ENCODE data around the gene FCAMR.

Gene FCAMR

DNA sequence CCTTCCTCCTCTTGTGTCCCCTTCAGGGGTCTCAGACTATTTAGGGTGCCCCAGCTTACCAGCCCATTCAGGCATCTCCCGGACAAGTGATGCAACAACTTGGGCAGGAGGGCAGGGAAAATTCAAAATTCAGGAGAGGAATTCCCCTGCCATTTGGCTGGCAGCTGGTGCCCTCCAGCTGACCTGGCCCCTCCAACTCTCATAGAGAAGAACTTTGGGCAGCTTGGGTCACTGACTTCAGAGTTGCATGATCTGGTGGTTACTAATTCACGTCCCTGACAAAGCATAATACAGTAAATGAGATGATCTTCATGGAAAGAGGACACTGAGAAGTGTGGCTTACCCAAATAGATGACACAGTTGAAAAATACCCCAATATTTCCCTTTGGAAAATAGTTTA lies at the start of gene FCAMR:
Gene FCAMR, minus strand, starts transcription at position 15 of the 400 bp plus-strand sequence. CDS start 335 bp downstream, outside the sequence.
- H3K27ac Mint-ChIP-seq = no peak within 1 kb of the TSS
- H3K27me3 Mint-ChIP-seq = peaks cover 10% of the 10 kb centered on the region
- H3K4me3 Mint-ChIP-seq = no peak within 1 kb of the TSS
- no peaks in the 10 kb centered on the region for H3K9me3 Mint-ChIP-seq
- peaks cover 20% of the 10 kb centered on the region for H3K4me1 Mint-ChIP-seq (ENCODE audit: low read depth)
- H3K36me3 Mint-ChIP-seq (ENCODE audit: low read depth) = no peaks in the 10 kb centered on the region

DNA sequence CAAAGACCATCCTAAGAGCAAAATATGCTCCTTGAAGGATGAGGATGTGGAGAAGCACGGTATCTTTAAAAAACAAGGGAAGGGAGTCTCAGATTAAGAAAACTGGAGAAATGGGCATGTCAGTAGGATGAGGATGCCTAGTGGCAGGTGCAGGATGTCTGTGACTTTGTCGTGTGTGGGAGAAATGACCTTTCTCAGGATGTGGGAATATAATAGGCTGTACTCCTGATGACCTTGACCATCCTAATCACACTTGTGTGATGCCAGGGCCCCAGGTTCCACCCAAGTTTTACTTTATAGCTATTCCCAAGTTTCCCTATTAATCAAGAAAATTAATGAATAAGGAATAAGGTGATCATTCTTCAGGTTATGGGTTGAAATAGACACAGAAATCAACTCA lies 49.4 kb upstream of the FCAMR start:
- H3K9me3 Mint-ChIP-seq = no peaks in the 10 kb centered on the region
- H3K27ac Mint-ChIP-seq = no peak overlapping the region
- H3K4me1 Mint-ChIP-seq (ENCODE audit: low read depth) = peaks cover 17% of the 10 kb centered on the region
- no peaks in the 10 kb centered on the region for H3K36me3 Mint-ChIP-seq (ENCODE audit: low read depth)
- no peak overlapping the region for H3K4me3 Mint-ChIP-seq
- peaks cover 9% of the 10 kb centered on the region for H3K27me3 Mint-ChIP-seq

GRCh38 chr1:207019161-207019560 lies 48.9 kb upstream of the FCAMR start:
- Mint-ChIP-seq H3K36me3 (ENCODE audit: low read depth) (no peaks in the 10 kb centered on the region), H3K27ac (no peak overlapping the region), H3K4me1 (ENCODE audit: low read depth) (peaks cover 12% of the 10 kb centered on the region)

GRCh38 chr1:207018707-207019106 lies 48.4 kb upstream of the FCAMR start:
- Mint-ChIP-seq H3K4me3 (no peak overlapping the region), H3K27ac (no peak overlapping the region), H3K4me1 (ENCODE audit: low read depth) (peaks cover 8% of the 10 kb centered on the region), H3K27me3 (peaks cover 14% of the 10 kb centered on the region), H3K36me3 (ENCODE audit: low read depth) (no peaks in the 10 kb centered on the region), H3K9me3 (no peaks in the 10 kb centered on the region)

More at GRCh38 chr1:207019161-207019560, 48.9 kb upstream of the FCAMR start:
- Mint-ChIP-seq H3K9me3 (no peaks in the 10 kb centered on the region), H3K27me3 (peaks cover 13% of the 10 kb centered on the region), H3K4me3 (no peak overlapping the region)

- H3K36me3 Mint-ChIP-seq (ENCODE audit: low read depth) = no peaks in the 10 kb centered on the region
- H3K27ac Mint-ChIP-seq = no peak overlapping the region
- H3K9me3 Mint-ChIP-seq = no peaks in the 10 kb centered on the region
- H3K27me3 Mint-ChIP-seq = peaks cover 14% of the 10 kb centered on the region
- peaks cover 8% of the 10 kb centered on the region for H3K4me1 Mint-ChIP-seq (ENCODE audit: low read depth)
- H3K4me3 Mint-ChIP-seq = no peak overlapping the region
These were observed 47.6 kb upstream of the FCAMR start for GRCh38 chr1:207017615-207018559.

- H3K27me3 Mint-ChIP-seq = peaks cover 19% of the 10 kb centered on the region
- H3K36me3 Mint-ChIP-seq (ENCODE audit: low read depth) = no peaks in the 10 kb centered on the region
- no peak overlapping the region for H3K27ac Mint-ChIP-seq
- H3K4me1 Mint-ChIP-seq (ENCODE audit: low read depth) = peaks cover under 1% of the 10 kb centered on the region
- H3K4me3 Mint-ChIP-seq = no peak overlapping the region
- H3K9me3 Mint-ChIP-seq = no peaks in the 10 kb centered on the region
These were observed 45.5 kb upstream of the FCAMR start for GRCh38 chr1:207015791-207016190.

DNA sequence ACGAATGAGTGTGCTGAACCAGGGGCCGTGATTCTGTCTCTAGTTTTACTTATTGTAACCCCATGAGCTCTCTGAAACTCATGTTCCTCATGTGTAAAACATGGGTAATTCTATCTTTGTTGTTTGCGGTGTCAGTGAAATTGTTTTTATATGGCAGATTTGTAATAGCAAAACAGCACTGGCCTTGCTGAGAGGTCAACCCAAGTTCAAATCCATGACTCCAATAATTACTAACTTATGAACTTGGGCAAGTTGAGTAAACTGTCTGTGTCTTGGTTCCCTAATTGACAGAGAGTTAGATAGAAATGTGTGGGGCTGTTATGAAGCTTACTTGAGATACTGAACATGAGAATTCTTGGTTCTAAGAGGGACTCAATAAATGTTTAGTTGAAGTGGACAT lies 44.5 kb upstream of the FCAMR start:
- no peaks in the 10 kb centered on the region for H3K36me3 Mint-ChIP-seq (ENCODE audit: low read depth)
- no peaks in the 10 kb centered on the region for H3K9me3 Mint-ChIP-seq
- no peak overlapping the region for H3K27ac Mint-ChIP-seq
- H3K4me3 Mint-ChIP-seq = no peak overlapping the region
- H3K27me3 Mint-ChIP-seq = peaks cover 19% of the 10 kb centered on the region
- no peaks in the 10 kb centered on the region for H3K4me1 Mint-ChIP-seq (ENCODE audit: low read depth)

GRCh38 chr1:207013321-207014085 lies 43.2 kb upstream of the FCAMR start:
- H3K36me3 Mint-ChIP-seq (ENCODE audit: low read depth) = no peaks in the 10 kb centered on the region
- no peaks in the 10 kb centered on the region for H3K9me3 Mint-ChIP-seq
- H3K4me3 Mint-ChIP-seq = no peak overlapping the region
- peaks cover 16% of the 10 kb centered on the region for H3K27me3 Mint-ChIP-seq
- H3K27ac Mint-ChIP-seq = no peak overlapping the region
- H3K4me1 Mint-ChIP-seq (ENCODE audit: low read depth) = no peaks in the 10 kb centered on the region

- Mint-ChIP-seq H3K36me3 (ENCODE audit: low read depth) (no peaks in the 10 kb centered on the region), H3K9me3 (no peaks in the 10 kb centered on the region), H3K4me1 (ENCODE audit: low read depth) (no peaks in the 10 kb centered on the region), H3K27ac (no peak overlapping the region), H3K27me3 (peaks cover 21% of the 10 kb centered on the region), H3K4me3 (no peak overlapping the region)
These were observed 40.5 kb upstream of the FCAMR start for GRCh38 chr1:207010726-207011125.

- Mint-ChIP-seq H3K4me3 (no peak overlapping the region), H3K4me1 (ENCODE audit: low read depth) (no peaks in the 10 kb centered on the region), H3K27ac (no peak overlapping the region), H3K36me3 (ENCODE audit: low read depth) (no peaks in the 10 kb centered on the region), H3K27me3 (peaks cover 24% of the 10 kb centered on the region), H3K9me3 (no peaks in the 10 kb centered on the region)
These were observed 39.7 kb upstream of the FCAMR start for GRCh38 chr1:207009945-207010344.

- no peak overlapping the region for H3K4me3 Mint-ChIP-seq
- H3K4me1 Mint-ChIP-seq (ENCODE audit: low read depth) = no peaks in the 10 kb centered on the region
- H3K27ac Mint-ChIP-seq = no peak overlapping the region
- H3K36me3 Mint-ChIP-seq (ENCODE audit: low read depth) = no peaks in the 10 kb centered on the region
- no peaks in the 10 kb centered on the region for H3K9me3 Mint-ChIP-seq
- peaks cover 21% of the 10 kb centered on the region for H3K27me3 Mint-ChIP-seq
These were observed 39.1 kb upstream of the FCAMR start for GRCh38 chr1:207009182-207009850.

- Mint-ChIP-seq H3K36me3 (ENCODE audit: low read depth) (no peaks in the 10 kb centered on the region), H3K4me3 (no peak overlapping the region), H3K9me3 (no peaks in the 10 kb centered on the region), H3K4me1 (ENCODE audit: low read depth) (no peaks in the 10 kb centered on the region), H3K27me3 (peaks cover 16% of the 10 kb centered on the region), H3K27ac (no peak overlapping the region)
These were observed 37.2 kb upstream of the FCAMR start for GRCh38 chr1:207007352-207008033.

GRCh38 chr1:207006914-207007313 lies 36.7 kb upstream of the FCAMR start:
- Mint-ChIP-seq H3K4me1 (ENCODE audit: low read depth) (no peaks in the 10 kb centered on the region), H3K9me3 (no peaks in the 10 kb centered on the region), H3K27ac (no peak overlapping the region), H3K27me3 (peaks cover 10% of the 10 kb centered on the region), H3K36me3 (ENCODE audit: low read depth) (no peaks in the 10 kb centered on the region), H3K4me3 (no peak overlapping the region)

DNA sequence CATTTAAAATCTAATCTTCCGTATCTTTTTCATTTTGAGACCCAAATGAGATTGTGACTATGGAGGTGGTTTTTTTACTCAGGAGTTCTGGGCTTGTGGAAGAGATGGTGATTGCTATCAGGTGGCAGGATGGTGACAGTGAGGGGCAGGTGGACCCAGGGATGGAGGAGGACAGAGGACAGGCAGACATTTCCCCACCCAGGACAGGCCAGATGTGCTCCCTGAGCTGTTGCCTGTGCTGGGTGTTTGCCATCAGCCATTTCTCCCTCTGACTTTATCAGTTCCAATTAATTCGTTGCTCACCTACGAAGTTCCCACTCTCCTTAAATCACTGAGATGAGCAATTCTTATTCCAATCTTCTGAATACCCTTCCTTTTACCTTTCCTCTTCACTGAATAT lies 35.8 kb upstream of the FCAMR start:
- H3K4me3 Mint-ChIP-seq = no peak overlapping the region

More for the DNA sequence above, 35.8 kb upstream of the FCAMR start:
- H3K36me3 Mint-ChIP-seq (ENCODE audit: low read depth) = no peaks in the 10 kb centered on the region
- H3K4me1 Mint-ChIP-seq (ENCODE audit: low read depth) = no peaks in the 10 kb centered on the region
- no peaks in the 10 kb centered on the region for H3K9me3 Mint-ChIP-seq
- no peak overlapping the region for H3K27ac Mint-ChIP-seq
- H3K27me3 Mint-ChIP-seq = peaks cover 7% of the 10 kb centered on the region
